NCI-H2196 treated with DMSO at 0.1 percent for 48 hours (cell line): ENCODE results near the gene DDX1.
A peak's percentile ranks its signal among the peaks of the same experiment; 100 is the strongest.

Experiments used
- DNase-seq: peaks from one replicate; lab custom pipeline; 2025; ENCODE audit not compliant: unreplicated experiment; lab: John Stamatoyannopoulos, UW

The DDX1 gene

DNA sequence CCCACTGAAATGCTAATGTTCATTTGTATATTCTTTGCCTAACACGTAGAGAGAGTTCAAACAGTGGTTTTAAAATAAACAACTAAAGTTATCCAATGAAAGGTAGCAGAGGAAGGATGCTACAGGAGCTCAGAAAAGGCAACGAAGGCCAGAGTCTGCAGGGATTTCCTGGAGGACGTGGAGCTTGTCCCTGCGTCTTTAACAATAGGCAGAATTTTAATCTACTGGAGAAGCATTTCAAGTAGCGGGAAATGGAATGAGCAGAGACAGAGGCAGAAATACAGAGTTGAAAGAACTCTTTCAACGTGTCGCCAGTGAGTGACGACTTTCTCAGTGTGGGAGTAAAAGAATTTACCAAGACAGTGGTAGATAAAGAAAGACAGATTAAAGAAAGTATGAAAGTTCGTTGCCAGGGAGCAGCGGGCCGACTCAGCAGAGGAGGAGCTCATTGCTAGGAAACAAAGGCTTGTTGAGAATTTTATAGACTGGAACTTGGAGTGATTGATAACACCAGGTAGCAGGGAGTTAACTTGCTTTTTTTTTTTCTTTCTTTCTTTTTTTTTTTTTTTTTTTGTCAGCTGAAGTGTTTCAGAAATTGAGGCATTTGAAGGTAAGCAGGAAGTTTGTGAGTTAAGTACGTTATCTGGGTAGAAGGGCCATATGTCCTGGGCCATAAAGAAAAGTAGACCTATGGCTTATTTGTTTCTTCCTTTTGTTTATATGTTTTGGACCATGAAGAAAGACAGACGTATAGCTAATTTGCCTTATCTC lies 29.9 kb upstream of the DDX1 start:
- no peak for DNase-seq

DNA sequence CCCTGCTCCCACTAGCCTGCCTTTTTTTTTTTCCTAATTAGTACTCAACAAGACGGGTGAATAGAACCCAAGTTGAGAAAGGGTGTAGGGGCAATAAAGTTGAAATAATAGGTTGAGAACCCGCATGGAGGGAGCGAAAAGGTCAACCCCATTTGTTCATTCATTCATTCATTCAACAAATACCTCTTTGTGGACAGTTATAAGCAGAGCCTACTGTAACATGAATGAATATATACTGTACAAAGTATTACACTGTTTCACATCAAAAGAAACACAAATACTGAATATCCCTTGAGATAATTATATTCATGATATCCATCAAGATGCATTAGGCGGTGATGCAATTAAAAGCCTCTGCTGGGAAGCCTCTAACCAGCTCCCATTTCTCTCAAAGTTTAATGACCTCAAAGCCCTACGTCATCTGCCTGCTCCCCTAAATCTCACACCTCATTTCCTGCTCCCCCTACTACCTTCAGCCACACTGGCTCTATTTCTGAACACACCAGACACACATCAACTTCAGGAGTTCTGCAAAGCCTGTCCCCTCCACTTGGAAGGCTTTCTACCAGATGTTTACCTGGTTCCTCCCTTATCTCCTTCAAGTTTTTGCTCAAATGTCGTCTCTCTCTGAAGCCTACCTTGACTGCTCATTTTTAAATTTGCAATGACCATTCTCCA lies 29.2 kb upstream of the DDX1 start:
- no peak for DNase-seq

DNA sequence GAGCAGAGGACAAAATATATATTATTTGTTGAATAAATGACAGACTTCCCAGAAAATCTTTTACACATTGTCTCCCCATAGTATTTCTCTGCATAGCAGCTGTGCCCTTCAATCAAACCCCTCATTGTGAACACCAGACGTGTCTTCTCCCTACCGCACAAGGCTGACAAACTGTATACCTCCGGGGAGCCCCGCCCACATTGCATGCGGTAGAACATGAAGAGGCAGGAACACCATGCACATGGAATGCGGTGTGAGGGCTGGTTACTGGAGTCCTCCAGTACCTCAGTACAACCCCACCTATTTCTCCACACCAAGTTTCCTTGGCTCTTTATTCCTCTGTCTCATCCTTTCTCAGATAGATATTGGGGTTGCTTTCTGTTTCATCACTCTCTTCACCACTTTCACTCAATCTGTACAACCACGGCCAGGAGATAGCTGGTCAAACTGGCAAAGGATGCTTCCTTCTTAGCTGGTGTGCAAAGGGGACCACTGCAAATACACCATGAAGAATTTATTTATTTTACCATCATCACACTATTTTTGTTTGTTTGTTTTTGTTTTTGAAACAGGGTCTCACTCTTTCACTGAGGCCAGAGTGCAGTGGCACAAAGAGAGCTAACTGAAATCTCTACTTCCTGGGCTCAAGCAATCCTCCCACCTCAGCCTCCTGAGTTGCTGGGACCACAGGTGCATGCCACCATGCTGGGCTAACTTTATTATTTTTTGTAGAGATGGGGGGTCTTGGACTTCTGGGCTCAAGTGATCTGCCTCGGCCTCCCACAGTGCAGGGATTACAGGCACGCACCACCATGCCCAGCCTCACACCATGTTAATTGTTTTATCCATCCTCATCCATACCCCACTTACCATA lies 28.2 kb upstream of the DDX1 start:
- no peak for DNase-seq

DNA sequence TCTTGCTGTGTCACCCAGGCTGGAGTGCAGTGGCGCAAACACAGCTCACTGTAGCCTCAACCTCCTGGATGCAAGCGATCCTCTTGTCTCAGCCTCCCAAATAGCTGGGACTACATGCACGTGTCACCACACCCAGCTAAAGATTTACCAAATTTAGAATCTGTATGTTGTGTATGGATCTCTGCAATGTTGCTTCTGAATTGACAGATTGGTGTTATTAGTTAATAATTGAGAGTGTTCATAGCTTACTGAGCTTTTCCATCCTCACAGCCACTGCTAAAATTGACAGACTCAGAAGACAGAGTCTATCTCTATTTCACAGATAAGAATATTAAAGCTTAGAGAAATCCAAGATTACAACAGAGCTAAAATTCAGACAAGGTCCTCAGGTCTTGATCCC lies 26.3 kb upstream of the DDX1 start:
- DNase-seq, result no peak

DNA sequence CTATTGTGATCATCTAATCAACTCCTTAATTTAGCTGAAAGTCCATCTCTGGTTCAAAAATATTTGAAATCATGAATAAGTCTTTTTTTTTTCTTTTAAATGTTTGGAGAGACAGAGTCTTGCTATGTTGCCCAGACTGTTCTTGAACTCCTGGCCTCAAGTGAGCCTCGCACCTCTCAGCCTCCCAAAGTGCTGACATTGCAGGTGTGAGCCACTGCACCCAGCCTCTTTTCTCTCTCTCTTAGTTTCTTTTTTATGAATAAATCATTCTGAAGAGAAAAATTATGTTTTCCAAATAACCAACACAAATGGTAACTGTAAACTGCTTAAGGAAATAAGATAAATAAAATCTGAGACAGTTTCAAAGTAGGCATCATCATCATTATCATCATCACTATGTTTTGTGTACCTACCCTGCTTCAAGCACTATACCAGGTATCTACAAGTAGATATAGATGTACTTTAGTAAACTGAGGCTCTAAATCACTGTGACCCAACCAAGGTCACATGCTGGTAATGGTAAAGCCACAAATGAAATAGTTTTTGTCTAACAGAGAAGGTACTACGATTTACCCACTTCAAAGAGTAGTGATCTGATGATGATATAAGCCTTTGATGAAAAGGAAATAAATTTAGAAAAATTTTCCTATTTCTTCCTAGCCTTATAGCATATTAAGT lies 25.5 kb upstream of the DDX1 start:
- no peak for DNase-seq

DNA sequence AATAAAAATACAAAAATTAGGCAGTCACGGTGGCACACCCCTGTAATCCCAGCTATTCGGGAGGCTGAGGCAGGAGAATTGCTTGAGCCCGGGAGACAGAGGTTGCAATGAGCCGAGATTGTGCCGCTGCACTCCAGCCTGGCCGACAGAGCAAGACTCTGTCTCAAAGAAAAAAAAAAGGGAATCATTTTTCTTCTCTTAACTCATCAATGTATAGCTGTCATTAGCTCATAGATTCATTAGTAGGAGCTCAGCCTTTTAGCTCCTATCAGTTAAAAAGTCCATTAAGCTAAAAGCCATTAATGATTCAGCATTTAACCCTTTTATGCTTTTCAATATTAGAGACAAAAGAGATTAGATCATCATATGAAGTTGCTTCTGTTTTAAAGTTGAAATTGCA lies 24.8 kb upstream of the DDX1 start:
- DNase-seq, result no peak

DNA sequence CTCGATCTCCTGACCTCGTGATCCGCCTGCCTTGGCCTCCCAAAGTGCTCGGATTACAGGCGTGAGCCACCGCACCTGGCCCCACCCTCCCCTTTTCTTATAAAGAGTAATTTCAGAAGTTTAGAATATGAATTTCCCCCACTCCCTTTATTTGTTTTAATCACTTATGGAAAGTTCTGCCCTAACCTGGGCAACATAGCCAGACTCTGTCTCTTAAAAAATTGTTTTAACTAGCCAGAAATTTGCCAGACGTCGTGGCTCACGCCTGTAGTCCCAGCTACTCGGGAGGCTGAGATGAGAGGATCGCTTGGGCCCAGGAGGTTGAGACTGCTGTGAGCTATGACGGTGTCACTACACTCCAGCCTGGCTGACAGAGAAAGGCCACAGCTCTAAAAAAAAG lies 22.8 kb upstream of the DDX1 start:
- DNase-seq, result no peak

DNA sequence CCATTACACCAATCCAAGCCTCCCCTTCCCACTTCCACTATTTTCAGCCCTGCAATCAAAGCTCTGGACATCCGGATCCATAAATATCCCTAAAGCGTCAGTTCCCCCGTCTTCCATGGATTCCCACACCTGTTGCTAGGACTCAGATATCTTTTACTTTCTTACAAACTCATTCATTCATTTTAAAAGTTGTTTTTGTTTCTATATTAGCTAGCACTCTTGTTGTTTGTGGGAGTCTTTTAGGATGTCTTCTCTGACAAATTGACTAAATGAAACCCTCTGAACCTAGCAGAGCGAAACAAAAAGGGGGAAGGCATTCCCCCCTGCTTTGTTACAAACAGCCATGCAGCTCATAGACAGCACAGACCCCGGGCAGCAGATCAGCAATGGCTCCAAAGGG lies 21.6 kb upstream of the DDX1 start:
- no peak for DNase-seq

DNA sequence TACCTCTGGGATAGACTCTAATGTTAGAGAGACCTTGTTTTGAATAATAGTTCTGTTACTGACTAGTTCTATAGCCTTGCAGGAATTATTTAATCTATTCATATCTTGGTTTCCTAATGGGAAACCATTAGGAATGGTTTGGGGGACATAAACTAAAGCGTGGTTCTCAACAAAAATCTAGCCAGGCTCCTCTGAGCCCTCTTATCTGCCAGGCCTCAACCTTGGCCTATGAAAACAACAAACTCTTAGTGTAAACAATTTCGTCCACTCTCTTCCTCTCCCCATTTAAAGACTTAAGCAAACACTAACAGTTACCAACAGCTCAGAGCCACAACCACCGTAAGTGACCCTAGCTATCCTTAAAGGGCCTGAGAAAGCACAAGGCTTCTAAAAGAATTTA lies 19.9 kb upstream of the DDX1 start:
- DNase-seq, result no peak

DNA sequence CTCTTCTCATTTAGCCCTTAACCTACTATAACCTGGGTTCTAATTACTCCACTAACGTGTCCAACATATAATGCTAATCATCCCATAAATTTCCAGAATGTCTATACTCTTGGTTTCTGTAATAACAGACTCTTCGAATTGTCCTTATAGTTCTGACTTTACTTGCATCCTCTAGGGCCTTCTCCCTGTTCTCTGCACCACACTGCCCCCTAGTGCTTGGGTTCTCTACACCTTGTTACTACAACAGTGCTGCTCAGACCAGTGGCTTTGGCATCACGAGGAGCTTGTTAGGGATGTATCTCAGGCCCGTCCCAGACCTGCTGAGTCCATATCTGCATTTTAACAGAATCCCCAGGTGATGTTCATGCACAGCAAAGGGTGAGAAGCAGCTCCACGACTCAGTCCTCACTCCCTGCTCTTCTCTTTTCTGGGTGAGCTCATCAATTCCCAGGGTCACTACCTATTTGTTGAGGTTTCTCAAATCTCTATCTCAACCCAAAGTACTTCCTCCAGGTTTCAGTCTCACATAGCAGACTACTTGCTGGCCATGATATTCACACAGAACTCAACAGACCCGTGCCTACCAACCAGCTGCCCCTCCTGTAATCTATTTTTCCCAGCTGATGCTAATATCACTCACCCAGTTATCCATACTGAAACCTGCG lies 14.5 kb upstream of the DDX1 start:
- DNase-seq, result peak; percentile 59

DNA sequence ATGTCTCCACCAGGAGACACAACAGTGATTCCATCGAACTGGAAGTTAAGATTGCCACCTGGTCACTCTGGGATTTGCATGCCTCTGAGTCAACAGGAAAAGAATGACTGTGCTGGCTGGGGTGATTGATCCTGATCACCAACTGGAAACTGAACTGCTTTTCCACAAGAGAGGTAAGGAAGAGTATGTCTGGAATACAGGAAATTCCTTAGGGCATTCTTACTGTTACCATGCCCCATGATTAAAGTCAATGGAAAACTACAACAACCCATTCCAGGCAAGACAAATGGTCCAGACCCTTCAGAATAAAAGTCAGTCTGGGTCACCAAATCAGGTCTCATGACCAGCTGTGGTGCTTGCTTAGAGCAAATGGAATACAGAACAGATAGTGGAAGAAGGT lies 12.0 kb upstream of the DDX1 start:
- no peak for DNase-seq

DNA sequence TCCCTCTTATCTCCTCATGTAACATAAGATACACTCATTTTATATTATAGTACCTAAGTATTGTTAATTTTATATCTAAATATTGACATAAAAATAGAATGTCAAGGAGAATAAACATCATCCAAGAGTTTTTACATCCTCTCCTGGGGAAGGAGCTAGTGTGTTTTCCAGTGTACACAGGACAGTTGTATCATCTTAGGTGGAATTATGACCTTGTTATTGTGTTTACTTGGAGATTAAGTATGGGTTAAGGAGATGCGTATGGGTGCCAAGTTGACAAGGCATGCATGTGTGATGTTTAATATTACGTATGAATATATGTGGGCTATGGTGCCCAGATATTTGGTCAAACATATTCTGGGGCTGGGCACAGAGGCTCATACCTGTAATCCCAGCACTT lies 11.2 kb upstream of the DDX1 start:
- DNase-seq, result no peak

DNA sequence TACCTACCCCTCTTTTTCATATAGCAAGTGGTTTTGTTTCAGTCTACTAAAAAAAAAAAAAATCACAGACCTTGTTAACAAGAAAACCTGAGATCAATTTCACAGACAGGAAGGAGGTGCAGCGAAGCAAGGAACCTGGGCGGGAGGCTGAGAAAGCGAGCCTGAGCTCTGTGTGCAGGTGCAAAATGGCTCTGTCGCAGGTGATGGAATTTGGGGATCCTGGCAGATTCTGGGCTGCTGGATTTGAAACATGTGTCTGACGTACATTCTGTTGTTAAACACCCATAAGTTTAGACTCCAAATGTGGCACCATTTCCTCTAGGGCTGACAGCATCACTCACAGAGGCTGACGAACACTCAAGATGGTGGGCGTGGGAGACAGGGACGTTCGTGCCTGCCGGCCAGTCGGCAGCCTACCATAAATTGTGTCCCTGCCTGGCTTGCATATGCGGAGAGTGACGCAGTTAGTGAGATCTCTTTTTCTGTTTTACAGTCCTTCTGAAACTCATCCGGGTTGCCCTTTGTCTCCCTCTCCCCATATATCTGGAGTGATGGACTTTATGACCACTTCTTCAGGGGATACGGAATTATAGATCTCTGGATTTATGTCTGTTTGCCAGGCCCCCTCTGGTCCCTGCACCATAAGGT lies 8.8 kb upstream of the DDX1 start:
- no peak for DNase-seq

DNA sequence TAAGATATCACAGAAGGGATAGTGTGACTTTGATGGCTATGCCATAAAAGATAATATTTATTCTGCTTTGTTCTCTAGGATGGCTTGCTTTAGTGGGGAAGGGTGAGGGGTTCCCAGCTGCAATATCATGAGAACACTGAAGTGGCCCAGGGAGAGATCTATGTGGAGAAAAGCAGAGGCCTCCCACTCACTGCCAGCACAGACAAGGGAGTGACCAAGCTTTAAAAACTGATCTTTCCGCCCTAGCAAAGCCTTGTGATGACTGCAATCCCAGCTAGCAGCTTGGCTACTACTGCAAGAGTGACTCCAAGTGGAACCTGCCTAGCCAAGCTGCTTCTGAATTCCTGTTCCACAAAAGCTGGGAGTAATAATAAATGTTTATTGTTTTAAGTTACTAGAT lies 7.8 kb upstream of the DDX1 start:
- DNase-seq, result no peak

DNA sequence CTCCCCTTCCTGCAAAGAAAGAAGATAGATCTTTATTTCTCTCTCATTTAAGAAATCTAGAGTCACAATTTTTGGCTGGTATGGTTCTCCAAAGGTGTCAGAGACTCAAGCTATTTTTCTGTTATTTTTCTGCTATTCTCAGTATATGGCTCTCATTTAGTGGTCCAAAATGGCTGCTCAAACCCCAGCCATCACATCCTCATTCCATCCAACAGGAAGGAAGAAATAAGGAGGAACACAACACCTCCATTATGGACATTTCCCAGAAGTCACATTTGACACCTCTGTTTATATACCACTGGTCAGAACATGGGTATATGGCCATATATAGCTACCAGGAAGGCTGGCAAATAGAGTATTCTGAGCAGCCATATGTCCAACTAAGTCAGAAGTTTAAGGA lies 7.4 kb upstream of the DDX1 start:
- no peak for DNase-seq

DNA sequence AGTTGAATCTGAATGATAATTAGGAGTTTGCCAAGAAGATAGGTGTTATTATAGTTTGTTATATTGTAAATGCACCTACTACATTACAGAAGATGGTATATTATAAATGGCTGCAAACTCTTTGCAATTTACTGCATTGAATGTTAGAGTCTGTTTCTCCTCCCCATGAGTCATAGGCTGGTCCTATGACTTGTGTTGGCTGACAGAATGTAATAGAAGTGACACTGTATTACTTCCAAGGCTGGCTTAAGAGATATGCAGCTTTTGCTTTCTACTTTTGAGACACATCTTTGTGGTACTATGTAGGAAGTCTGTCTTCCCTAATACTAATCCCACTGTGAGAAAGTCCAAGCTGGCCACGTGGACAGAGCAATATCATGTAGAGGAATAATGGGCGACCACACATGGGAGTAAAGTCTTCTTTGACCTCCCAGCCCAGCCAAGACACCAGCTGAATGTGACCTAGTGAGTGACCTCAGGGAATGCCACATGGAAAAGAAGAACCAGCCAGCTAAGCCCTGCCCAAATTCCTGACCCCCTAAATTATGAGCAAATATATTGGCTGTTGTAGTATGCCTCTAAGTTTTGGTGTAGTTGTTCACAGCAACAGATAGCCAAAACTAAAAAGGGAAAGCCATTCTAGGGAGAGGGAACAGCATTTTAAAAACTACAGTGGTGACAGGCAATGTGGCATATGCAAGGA lies 6.8 kb upstream of the DDX1 start:
- no peak for DNase-seq

DNA sequence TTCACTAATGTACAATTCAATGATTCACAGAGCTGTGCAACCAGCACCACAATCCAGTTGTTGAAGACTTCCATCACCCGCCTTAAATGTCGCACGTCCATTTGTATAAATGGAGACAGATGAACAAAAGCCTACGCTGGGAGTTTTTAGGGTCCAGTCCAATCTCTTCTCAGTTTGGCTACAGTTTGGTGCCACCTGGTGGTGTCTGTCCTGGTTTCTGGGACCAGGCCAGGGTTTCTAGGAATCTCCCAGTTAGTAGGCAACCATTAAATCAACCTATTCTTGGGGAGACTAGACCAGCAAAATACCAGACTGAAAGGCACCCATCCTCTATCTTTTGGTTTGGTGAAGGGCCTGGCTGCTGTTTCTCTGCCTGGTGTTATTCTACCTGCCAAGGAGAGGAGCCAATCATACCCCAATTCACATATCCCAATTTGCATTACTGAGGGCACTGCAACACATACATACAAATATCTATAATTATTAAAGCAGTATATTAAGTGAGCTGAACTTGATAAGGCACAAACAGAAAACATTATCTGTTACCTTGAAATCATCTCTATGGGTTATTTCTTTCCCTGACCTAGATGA lies 3.2 kb upstream of the DDX1 start:
- DNase-seq, result peak; percentile 18

DNA sequence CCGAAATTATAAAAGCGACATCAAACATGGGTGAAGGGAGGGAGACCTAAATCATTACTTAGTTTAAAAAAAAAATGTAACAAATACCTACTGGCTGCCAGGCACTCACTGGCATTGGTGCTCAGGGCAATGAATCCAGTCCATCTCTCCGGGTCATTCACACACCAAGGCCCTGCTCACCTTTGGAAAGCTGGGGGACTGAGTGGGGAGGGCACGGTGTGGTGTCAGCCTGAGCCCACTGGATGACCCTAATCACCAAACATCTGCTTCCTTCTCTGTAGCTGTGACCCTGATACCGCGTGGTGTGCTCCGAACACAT lies 336 bp upstream of the DDX1 start:
- DNase-seq, result no peak

DNA sequence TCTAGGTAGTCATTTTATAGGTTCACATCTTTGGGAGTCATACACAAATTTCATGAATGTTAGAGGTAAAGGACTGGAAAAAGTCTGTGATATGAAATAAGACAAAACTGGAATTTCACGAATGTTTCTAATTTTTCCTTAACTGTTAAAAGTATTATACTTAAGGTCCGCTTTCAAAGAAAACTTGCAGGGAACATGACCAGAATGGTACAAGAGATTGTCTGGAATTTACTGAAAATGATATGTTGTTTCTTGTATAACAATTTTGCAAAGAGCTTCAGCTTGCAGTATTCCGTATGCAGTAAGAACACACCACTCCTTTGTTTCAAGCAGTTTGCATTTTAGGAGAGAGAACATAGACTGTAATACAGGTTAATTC lies 1.6 kb downstream of the DDX1 start:
- no peak for DNase-seq
